GM10266 (cell line): ENCODE measurements around the gene KCNQ1OT1.

Experiments used
- DNase-seq: peaks from one replicate; pipeline ENCODE4 v3.0.0; 2012; ENCODE audit errors: extremely low spot score
- TF ChIP-seq, protein P1 (sequence below): IDR thresholded peaks from 2 replicates; pipeline ENCODE4 v1.5.1; 2012; ENCODE audit warnings: mild to moderate bottlenecking, low read depth; ENCODE audit not compliant: control insufficient read depth, insufficient read depth; ENCODE audit errors: missing control alignments

Gene KCNQ1OT1

DNA sequence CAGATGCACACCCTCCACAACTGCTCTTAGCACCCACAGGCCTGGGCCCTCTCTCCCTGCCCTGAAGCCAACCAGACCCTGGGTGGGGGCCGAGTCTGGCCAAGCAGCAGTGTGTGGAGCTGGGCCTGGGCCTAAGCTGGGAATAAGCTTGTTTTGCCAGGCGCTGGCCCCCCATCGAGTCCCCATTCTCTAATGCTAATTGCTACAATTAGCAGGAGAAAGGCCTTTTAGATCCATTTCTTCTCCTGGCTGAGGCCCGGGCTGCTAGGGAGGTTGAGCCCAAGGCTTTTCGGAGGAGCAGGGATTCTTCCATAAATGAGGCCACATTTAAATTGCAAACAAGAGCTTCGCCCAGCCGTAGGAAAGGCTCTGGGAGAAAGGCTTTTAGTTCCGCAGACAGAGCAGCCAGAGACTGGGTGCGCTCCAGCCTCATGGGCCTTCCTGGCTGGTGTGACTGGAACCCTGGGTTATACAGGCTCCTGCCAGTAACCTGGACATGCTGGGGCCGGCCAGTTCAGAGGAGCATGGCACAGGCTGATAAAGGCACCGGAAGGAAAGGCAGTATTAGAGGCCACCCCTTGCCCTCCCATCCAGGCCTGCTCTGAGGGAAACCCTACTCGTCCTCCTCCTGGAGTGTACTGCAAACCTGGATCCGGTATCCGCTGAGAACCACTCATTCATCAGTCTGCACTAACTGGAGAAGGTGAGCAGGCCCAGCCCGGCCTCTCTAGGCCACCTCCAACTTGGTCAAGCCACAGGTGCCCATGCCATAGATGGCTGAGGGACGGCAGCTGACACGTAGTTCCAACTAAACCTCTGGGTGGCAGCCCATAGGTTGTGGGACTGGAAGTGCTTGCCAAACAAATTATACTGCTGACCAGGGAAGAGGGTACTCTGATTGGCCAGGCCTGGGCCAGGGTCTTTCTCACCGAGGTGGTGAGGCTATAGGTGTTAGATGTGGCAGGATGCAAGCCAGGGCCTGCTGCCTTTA is 6.2 kb downstream of the KCNQ1OT1 start:
- DNase-seq, result no peak
- TF ChIP-seq, protein P1, sequence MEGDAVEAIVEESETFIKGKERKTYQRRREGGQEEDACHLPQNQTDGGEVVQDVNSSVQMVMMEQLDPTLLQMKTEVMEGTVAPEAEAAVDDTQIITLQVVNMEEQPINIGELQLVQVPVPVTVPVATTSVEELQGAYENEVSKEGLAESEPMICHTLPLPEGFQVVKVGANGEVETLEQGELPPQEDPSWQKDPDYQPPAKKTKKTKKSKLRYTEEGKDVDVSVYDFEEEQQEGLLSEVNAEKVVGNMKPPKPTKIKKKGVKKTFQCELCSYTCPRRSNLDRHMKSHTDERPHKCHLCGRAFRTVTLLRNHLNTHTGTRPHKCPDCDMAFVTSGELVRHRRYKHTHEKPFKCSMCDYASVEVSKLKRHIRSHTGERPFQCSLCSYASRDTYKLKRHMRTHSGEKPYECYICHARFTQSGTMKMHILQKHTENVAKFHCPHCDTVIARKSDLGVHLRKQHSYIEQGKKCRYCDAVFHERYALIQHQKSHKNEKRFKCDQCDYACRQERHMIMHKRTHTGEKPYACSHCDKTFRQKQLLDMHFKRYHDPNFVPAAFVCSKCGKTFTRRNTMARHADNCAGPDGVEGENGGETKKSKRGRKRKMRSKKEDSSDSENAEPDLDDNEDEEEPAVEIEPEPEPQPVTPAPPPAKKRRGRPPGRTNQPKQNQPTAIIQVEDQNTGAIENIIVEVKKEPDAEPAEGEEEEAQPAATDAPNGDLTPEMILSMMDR, result no peak

DNA sequence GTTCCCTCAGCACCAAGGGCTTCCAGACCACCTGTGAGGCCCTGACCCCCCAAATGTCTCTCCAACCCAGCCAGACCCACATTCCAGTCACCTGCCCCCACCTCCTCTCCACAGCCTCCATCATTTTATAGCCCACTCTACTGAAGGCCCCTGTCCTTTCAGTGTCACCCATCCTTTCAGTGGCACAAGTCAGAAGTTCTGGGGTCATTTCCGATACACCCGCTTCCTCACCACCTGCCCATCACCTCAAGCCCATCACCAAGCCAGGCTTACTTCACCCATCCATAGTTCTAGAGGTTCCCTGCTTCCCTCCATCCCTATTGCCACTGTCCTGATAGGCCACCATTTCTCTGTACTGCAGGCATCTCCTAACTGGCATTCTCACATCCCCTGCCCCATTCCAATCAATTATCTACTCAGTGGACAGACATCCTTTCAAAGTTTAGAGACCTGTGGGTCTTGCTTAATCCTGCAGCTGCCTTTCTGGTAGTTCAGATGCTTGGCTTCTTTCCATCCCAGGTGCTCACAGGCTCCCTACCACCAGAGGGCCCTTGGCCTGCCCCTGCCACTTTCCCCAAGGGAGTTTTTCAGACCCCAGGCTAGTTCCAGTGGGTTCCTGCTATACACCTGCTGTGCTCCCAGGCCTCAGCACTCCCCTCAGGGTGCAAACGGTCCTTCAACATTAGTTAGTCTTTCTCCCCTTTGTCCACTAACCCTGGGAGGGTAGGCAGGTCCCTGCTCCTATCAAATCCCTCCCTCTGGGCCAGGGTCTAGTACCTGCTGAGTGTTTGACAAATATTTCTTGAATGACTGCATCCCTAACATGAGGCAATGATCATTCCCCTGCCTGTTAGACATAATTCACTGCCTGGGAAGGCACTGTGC is 7.6 kb downstream of the KCNQ1OT1 start:
- TF ChIP-seq, protein P1, result no peak

DNA sequence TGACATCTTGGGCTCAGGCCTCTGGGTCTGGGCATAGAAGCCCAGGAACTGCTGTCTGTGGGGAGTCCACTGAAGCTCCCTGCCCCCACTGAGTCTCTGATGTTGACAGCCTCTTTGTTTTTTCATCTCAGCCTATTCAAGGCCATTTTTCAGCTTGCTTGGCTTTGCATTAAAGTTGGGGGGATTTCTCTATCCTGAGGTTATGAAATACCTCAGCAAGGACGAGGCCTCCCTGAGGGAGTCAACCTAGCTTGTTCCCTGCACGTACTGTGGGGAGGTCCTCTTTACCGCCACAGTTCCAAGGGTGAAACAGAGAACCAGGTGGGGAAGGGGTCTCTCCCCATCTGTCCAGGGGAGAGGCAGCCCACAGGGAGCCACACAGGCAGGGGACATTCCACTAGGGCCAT is 8.4 kb downstream of the KCNQ1OT1 start:
- DNase-seq, result no peak
- TF ChIP-seq, protein P1, result no peak

More for the DNA sequence above, 7.6 kb downstream of the KCNQ1OT1 start:
- no peak for DNase-seq

DNA sequence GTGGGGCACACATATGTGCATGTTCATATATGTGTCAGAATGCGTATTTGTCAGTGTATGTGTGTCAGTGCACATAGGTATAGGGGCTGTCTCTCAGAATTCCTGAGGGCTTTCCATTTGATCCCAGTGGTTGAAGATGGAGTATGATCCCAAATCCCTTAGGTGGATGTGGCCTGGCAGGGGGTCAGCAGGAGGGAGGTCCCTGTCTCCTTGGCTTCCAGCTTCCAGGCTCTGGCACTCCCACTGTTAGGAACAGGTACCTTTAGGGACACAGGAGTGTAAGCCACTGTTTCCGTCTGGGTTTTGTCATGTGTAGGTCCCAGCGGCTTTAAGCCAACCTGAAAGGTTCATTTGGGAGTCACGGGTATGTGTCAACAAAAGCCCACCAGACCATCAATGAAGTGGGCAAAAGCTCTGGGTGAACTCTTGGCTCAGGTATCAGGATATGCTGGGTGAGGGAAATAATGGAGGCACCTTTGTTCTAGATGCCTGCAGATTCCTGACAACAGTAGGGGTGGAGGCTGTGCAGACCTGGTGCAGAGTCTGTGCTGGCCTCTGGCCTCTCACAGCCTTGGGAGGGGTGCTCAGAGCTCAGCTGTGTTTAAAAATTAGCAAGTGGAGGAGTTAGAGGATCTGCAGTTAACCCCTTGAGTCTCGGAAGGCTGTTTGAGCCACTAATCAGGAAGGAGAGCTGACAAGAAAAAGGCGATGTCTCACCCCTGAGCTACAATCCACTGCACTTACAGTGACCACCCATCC is 9.0 kb downstream of the KCNQ1OT1 start:
- DNase-seq, result no peak
- TF ChIP-seq, protein P1, result no peak

DNA sequence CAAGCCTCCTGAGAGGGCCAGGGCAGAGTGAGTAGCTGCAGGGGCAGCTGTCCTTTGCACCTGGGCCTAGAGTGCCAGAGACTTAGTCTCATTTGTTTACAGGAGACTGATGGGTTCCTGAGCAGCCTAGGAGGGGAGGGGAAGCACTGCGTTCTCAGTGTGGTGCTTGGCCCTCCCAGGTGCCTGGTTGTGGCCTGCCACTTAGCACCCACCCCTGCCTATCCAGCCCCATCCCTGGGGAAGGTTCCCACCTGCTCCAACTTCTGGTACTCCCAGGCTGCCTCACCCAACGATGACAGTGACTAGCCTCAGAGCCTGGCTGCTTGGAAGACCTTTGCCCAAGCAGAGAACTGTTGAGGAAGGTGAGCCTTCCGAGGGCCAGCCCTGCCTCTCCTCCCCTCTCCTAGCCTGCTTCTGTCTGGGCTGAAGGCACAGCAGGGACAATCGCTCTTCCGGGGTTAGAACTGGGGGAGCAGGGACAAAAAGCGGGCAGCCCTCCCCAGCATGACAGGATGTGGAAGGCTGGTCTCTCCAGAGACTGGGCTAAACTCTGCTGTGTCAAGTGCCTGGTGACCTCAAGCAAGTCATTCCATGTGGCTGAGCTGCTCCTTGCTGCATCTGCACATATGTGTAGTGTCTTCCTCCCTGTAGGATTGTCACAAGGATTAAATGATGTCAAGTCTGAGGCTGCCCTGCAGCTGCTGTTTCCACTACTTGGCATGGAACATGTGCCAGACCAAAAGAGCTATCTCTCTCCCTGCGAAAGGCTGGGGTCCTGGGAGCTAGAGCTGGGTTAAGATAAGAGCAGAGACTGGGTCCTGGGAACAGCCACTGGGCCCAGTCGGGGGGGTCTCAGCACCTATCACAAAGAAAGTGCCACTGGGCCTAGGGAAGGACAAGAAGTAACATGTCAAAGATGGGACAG is 9.9 kb downstream of the KCNQ1OT1 start:
- DNase-seq, result no peak

More for the DNA sequence above, 9.9 kb downstream of the KCNQ1OT1 start:
- TF ChIP-seq, protein P1, result no peak
